Stimulated activated CD8-positive, alpha-beta memory T cell treated with anti-CD3 and anti-CD28 coated beads, Interleukin-12 subunit alpha, Interleukin-12 subunit beta, amount 100 ng/mL, for 24 hours (primary cell): ENCODE measurements around the gene SCYL2.
A peak's percentile ranks its signal among the peaks of the same experiment; 100 is the strongest.
"Not testable (repeated sequence)": the region's sequence is repeated elsewhere in the genome, so short reads cannot be mapped to it uniquely, and the experiment has no call there.

Experiments
- DNase-seq: peaks from one replicate; pipeline ENCODE4 v3.0.0-alpha.2; 2020; ENCODE audit errors: extremely low read depth

SCYL2 gene

GRCh38 chr12:100266835-100267602 lies at the start of gene SCYL2, which contains the start of gene DEPDC4:
Gene SCYL2 (plus strand): TSS chr12:100267177. CDS start chr12:100282971, 15,794 bp downstream.
Gene DEPDC4 (minus strand): TSS chr12:100267079. CDS start chr12:100267076, 3 bp downstream.
- DNase-seq = peak; percentile 73

- DNase-seq = no peak
These were observed 47.5 kb upstream of the SCYL2 start for GRCh38 chr12:100219328-100220109.

- no peak for DNase-seq
These were observed 45.5 kb upstream of the SCYL2 start for GRCh38 chr12:100221523-100221922.

- not testable (repeated sequence) for DNase-seq
These were observed 44.8 kb upstream of the SCYL2 start for GRCh38 chr12:100222173-100222572.

GRCh38 chr12:100225491-100225890 lies 41.5 kb upstream of the SCYL2 start:
- no peak for DNase-seq

GRCh38 chr12:100229036-100229635 lies 37.8 kb upstream of the SCYL2 start:
- no peak for DNase-seq

- DNase-seq = no peak
These were observed 37.1 kb upstream of the SCYL2 start for GRCh38 chr12:100229876-100230275.

- not testable (repeated sequence) for DNase-seq
These were observed 35.1 kb upstream of the SCYL2 start for GRCh38 chr12:100231873-100232272.

GRCh38 chr12:100234166-100234565 lies 32.8 kb upstream of the SCYL2 start:
- DNase-seq = no peak

- no peak for DNase-seq
These were observed 32.2 kb upstream of the SCYL2 start for GRCh38 chr12:100234591-100235304.

- no peak for DNase-seq
These were observed 28.2 kb upstream of the SCYL2 start for GRCh38 chr12:100238801-100239200.

- no peak for DNase-seq
These were observed 27.4 kb upstream of the SCYL2 start for GRCh38 chr12:100239589-100239988.

- DNase-seq = no peak
These were observed 23.8 kb upstream of the SCYL2 start for GRCh38 chr12:100243137-100243536.

- no peak for DNase-seq
These were observed 19.2 kb upstream of the SCYL2 start for GRCh38 chr12:100247765-100248164.

GRCh38 chr12:100248886-100249285 lies 18.1 kb upstream of the SCYL2 start:
- no peak for DNase-seq

GRCh38 chr12:100249941-100250340 lies 17.0 kb upstream of the SCYL2 start:
- DNase-seq = no peak

- DNase-seq = no peak
These were observed 15.1 kb upstream of the SCYL2 start for GRCh38 chr12:100251917-100252316.

- DNase-seq = no peak
These were observed 13.5 kb upstream of the SCYL2 start for GRCh38 chr12:100253437-100253836.

- no peak for DNase-seq
These were observed 12.1 kb upstream of the SCYL2 start for GRCh38 chr12:100254876-100255275.

GRCh38 chr12:100258127-100258526 lies 8.8 kb upstream of the SCYL2 start:
- DNase-seq = no peak

GRCh38 chr12:100263131-100263530 lies 3.8 kb upstream of the SCYL2 start:
- no peak for DNase-seq

- not testable (repeated sequence) for DNase-seq
These were observed 1.9 kb upstream of the SCYL2 start for GRCh38 chr12:100265107-100265506.
